Activated naive CD4-positive, alpha-beta T cell treated with anti-CD3 and anti-CD28 coated beads for 36 hours (primary cell): ENCODE measurements around the gene PER2. TPM values are rescaled to one million over a fixed set of nuclear protein-coding genes. Genes with fewer than 3 reads are reported as not detected.
A peak's percentile ranks its signal among the peaks of the same experiment; 100 is the strongest.

Experiments
- CTCF ChIA-PET: fragments of 350-600 bp; sonication (Branson Sonifier 250); formaldehyde crosslinking; loops from one replicate; lab custom pipeline; 2021; ENCODE audit warnings: antibody characterized with exemption; lab: Charles Lee
- DNase-seq: peaks from one replicate; pipeline ENCODE4 v3.0.0-alpha.2; 2020
- H3K27ac Mint-ChIP-seq: one replicate; pipeline ENCODE4 v1.8.0; 2021; ENCODE audit warnings: mild to moderate bottlenecking, mixed read lengths
- H3K27me3 Mint-ChIP-seq: one replicate; pipeline ENCODE4 v1.8.0; 2021; ENCODE audit warnings: low read depth, mixed read lengths
- H3K36me3 Mint-ChIP-seq: one replicate; pipeline ENCODE4 v1.8.0; 2021; ENCODE audit warnings: low read depth, mixed read lengths
- H3K4me1 Mint-ChIP-seq: one replicate; pipeline ENCODE4 v1.8.0; 2021; ENCODE audit warnings: low read depth, mixed read lengths
- H3K4me3 Mint-ChIP-seq: one replicate; pipeline ENCODE4 v1.8.0; 2021; ENCODE audit warnings: mild to moderate bottlenecking, moderate library complexity, mixed read lengths
- H3K9me3 Mint-ChIP-seq: one replicate; pipeline ENCODE4 v1.8.0; 2021; ENCODE audit warnings: mixed read lengths
- intact Hi-C: fragments of 100-400 bp; cut with micrococcal nuclease; formaldehyde crosslinking; loops from one replicate; pipeline ENCODE4 v1.15.1; 2023
- total RNA-seq, 2 experiments: library from RNA; stranded (reverse); gene quantifications; one replicate each; pipeline ENCODE4 v1.2.3, GENCODE V29; 2021

Gene PER2
- total RNA-seq, 2 experiments from 2014 or later, result 7.1 to 7.8 TPM

- DNase-seq, result peak; percentile 36
- intact Hi-C loops, result no loop called here
- no peaks in the 10 kb centered on the region for H3K9me3 Mint-ChIP-seq
- H3K36me3 Mint-ChIP-seq, result no peaks in the 10 kb centered on the region
- H3K27me3 Mint-ChIP-seq, result peaks cover 25% of the 10 kb centered on the region
- peak overlapping the region; percentile 51 for H3K4me3 Mint-ChIP-seq
- CTCF ChIA-PET, result interaction anchor here (1.6 kb wide), 1 partner anchor 271 kb away, joined by 3 read pairs; no protein-coding TSS in a partner anchor
- H3K27ac Mint-ChIP-seq, result no peak overlapping the region
- H3K4me1 Mint-ChIP-seq, result peaks cover 6% of the 10 kb centered on the region
These were observed 49.5 kb downstream of the PER2 start for GRCh38 chr2:238238766-238239542.

- H3K4me1 Mint-ChIP-seq, result peaks cover 6% of the 10 kb centered on the region
- peaks cover 25% of the 10 kb centered on the region for H3K27me3 Mint-ChIP-seq
- intact Hi-C loops, result no loop called here
- no peak overlapping the region for H3K27ac Mint-ChIP-seq
- DNase-seq, result no peak
- H3K36me3 Mint-ChIP-seq, result no peaks in the 10 kb centered on the region
- peak overlapping the region; percentile 50 for H3K4me3 Mint-ChIP-seq
- CTCF ChIA-PET, result no interaction called here
- H3K9me3 Mint-ChIP-seq, result no peaks in the 10 kb centered on the region
These were observed 50.1 kb downstream of the PER2 start for GRCh38 chr2:238238311-238238765.

GRCh38 chr2:238237431-238238135 lies 50.8 kb downstream of the PER2 start:
- Mint-ChIP-seq H3K4me1 (peaks cover 6% of the 10 kb centered on the region), H3K4me3 (no peak overlapping the region), H3K27ac (no peak overlapping the region), H3K36me3 (no peaks in the 10 kb centered on the region), H3K9me3 (no peaks in the 10 kb centered on the region), H3K27me3 (peaks cover 25% of the 10 kb centered on the region)
- intact Hi-C loops, result no loop called here
- CTCF ChIA-PET, result no interaction called here
- DNase-seq, result no peak

GRCh38 chr2:238236571-238236970 lies 51.8 kb downstream of the PER2 start:
- CTCF ChIA-PET, result no interaction called here
- Mint-ChIP-seq H3K27ac (no peak overlapping the region), H3K4me3 (no peak overlapping the region), H3K27me3 (peaks cover 25% of the 10 kb centered on the region), H3K9me3 (no peaks in the 10 kb centered on the region), H3K36me3 (no peaks in the 10 kb centered on the region), H3K4me1 (peaks cover 8% of the 10 kb centered on the region)
- DNase-seq, result no peak
- intact Hi-C loops, result loop anchor here (1.0 kb wide), 1 partner anchor 32 kb away; no protein-coding TSS in a partner anchor

GRCh38 chr2:238235856-238236255 lies 52.6 kb downstream of the PER2 start:
- peaks cover 13% of the 10 kb centered on the region for H3K4me1 Mint-ChIP-seq
- H3K27ac Mint-ChIP-seq, result no peak overlapping the region
- intact Hi-C loops, result loop anchor here (1.0 kb wide), 1 partner anchor 32 kb away; no protein-coding TSS in a partner anchor
- no peak overlapping the region for H3K4me3 Mint-ChIP-seq
- H3K27me3 Mint-ChIP-seq, result peaks cover 25% of the 10 kb centered on the region
- no peaks in the 10 kb centered on the region for H3K36me3 Mint-ChIP-seq
- CTCF ChIA-PET, result no interaction called here
- DNase-seq, result no peak
- H3K9me3 Mint-ChIP-seq, result no peaks in the 10 kb centered on the region

GRCh38 chr2:238235331-238235732 lies 53.1 kb downstream of the PER2 start:
- Mint-ChIP-seq H3K27ac (no peak overlapping the region), H3K27me3 (peaks cover 25% of the 10 kb centered on the region), H3K36me3 (no peaks in the 10 kb centered on the region), H3K9me3 (no peaks in the 10 kb centered on the region), H3K4me1 (peaks cover 17% of the 10 kb centered on the region), H3K4me3 (peak overlapping the region; percentile 47)
- DNase-seq, result no peak
- intact Hi-C loops, result no loop called here
- CTCF ChIA-PET, result no interaction called here

GRCh38 chr2:238233625-238234024 lies 54.8 kb downstream of the PER2 start:
- Mint-ChIP-seq H3K27me3 (peaks cover 23% of the 10 kb centered on the region), H3K4me1 (peaks cover 18% of the 10 kb centered on the region), H3K4me3 (peak overlapping the region; percentile 12), H3K36me3 (no peaks in the 10 kb centered on the region), H3K27ac (no peak overlapping the region), H3K9me3 (no peaks in the 10 kb centered on the region)
- CTCF ChIA-PET, result no interaction called here
- no peak for DNase-seq
- intact Hi-C loops, result loop anchor here (5.0 kb wide), 1 partner anchor 171 kb away; the partner anchor contains the start of gene SCLY

- Mint-ChIP-seq H3K36me3 (peaks cover under 1% of the 10 kb centered on the region), H3K4me1 (peaks cover 16% of the 10 kb centered on the region), H3K27ac (no peak overlapping the region), H3K27me3 (peaks cover 11% of the 10 kb centered on the region), H3K9me3 (no peaks in the 10 kb centered on the region), H3K4me3 (peak overlapping the region; percentile 74)
- intact Hi-C loops, result loop anchor here (1.0 to 5.0 kb wide), 3 partner anchors 8 to 170 kb away; partner anchors contain the start of genes HES6, ILKAP and SCLY
- CTCF ChIA-PET, result no interaction called here
- DNase-seq, result no peak
These were observed 56.6 kb downstream of the PER2 start for GRCh38 chr2:238231809-238232208.

GRCh38 chr2:238231251-238231793 lies 57.1 kb downstream of the PER2 start:
- CTCF ChIA-PET, result no interaction called here
- peak overlapping the region; percentile 74 for H3K4me3 Mint-ChIP-seq
- peak; percentile 84 for DNase-seq
- H3K27me3 Mint-ChIP-seq, result peaks cover 11% of the 10 kb centered on the region
- no peak overlapping the region for H3K27ac Mint-ChIP-seq
- peaks cover 1% of the 10 kb centered on the region for H3K36me3 Mint-ChIP-seq
- H3K4me1 Mint-ChIP-seq, result peaks cover 16% of the 10 kb centered on the region
- intact Hi-C loops, result loop anchor here (1.0 to 5.0 kb wide), 3 partner anchors 9 to 169 kb away; partner anchors contain the start of genes HES6, ILKAP and SCLY
- no peaks in the 10 kb centered on the region for H3K9me3 Mint-ChIP-seq

GRCh38 chr2:238230699-238231098 lies 57.7 kb downstream of the PER2 start:
- intact Hi-C loops, result loop anchor here (1.0 to 5.0 kb wide), 3 partner anchors 10 to 168 kb away; partner anchors contain the start of genes HES6, ILKAP and SCLY
- CTCF ChIA-PET, result no interaction called here
- DNase-seq, result no peak
- Mint-ChIP-seq H3K9me3 (no peaks in the 10 kb centered on the region), H3K27ac (no peak overlapping the region), H3K4me1 (peaks cover 16% of the 10 kb centered on the region), H3K27me3 (peaks cover 7% of the 10 kb centered on the region), H3K4me3 (peak overlapping the region; percentile 74), H3K36me3 (peaks cover 1% of the 10 kb centered on the region)

- Mint-ChIP-seq H3K27me3 (no peaks in the 10 kb centered on the region), H3K27ac (no peak overlapping the region), H3K4me1 (peaks cover 14% of the 10 kb centered on the region), H3K4me3 (no peak overlapping the region), H3K9me3 (no peaks in the 10 kb centered on the region), H3K36me3 (peaks cover 1% of the 10 kb centered on the region)
- CTCF ChIA-PET, result no interaction called here
- no peak for DNase-seq
- intact Hi-C loops, result no loop called here
These were observed 59.7 kb downstream of the PER2 start for GRCh38 chr2:238228700-238229099.

GRCh38 chr2:238227587-238228032 lies 60.8 kb downstream of the PER2 start:
- no peaks in the 10 kb centered on the region for H3K27me3 Mint-ChIP-seq
- intact Hi-C loops, result no loop called here
- H3K9me3 Mint-ChIP-seq, result no peaks in the 10 kb centered on the region
- DNase-seq, result no peak
- H3K4me3 Mint-ChIP-seq, result no peak overlapping the region
- CTCF ChIA-PET, result no interaction called here
- no peak overlapping the region for H3K27ac Mint-ChIP-seq
- H3K36me3 Mint-ChIP-seq, result peaks cover 1% of the 10 kb centered on the region
- H3K4me1 Mint-ChIP-seq, result peaks cover 14% of the 10 kb centered on the region
